ENCODE results near the gene EVC.
"Not testable (repeated sequence)": the region's sequence is repeated elsewhere in the genome, so short reads cannot be mapped to it uniquely, and the experiment has no call there.

EVC gene

GRCh38 chr4:5793514-5793913, 82.5 kb downstream of the EVC start:
- DNase-seq = no peak

GRCh38 chr4:5795580-5795979, 84.6 kb downstream of the EVC start:
- no peak for DNase-seq

GRCh38 chr4:5796976-5797375, 86.0 kb downstream of the EVC start:
- no peak for DNase-seq

DNA sequence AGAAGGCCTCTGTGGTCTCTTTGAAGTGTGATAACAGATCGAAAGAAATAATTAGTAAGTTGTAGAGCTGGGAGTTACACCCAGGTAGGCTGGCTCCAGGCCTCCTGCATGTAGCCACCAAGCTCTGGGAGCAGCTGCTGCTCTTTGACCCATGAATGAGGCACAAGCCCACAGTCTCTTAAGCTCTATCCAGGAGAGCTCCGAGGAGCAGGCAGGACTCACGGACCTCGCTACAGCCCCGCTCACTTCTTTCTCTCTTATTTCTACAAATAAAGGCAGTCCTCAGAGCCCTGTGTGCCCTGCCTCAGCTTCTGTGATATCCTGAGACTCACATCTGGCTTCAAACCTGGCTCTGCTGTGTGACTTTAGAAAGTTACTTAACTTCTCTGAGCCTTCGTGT, 86.9 kb downstream of the EVC start:
- DNase-seq = no peak

- no peak for DNase-seq
Measured at GRCh38 chr4:5798462-5798861, 87.5 kb downstream of the EVC start.

GRCh38 chr4:5798946-5799345, 87.9 kb downstream of the EVC start:
- no peak for DNase-seq

DNA sequence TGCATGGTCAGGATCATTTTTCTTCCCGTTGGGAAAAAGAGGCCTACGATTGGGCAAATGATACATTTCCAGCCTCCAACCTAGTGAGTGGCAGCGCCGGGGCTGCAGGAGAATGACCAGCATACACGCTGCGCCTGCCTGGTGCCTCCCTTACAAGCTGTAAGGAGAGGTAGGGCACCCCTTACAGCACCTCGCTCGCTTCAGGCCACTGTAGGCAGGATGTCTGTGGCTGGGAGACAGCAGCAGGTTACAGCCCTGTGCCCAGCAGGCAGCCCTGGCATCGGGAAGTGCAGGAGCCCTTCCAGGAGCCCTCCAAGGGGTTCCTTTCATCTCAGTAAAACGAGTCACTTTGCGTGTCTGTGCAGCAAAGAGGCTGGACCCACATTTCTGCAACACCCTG, 88.4 kb downstream of the EVC start:
- DNase-seq = no peak

GRCh38 chr4:5800496-5800895, 89.5 kb downstream of the EVC start:
- no peak for DNase-seq

- DNase-seq = no peak
Measured at GRCh38 chr4:5801696-5802095, 90.7 kb downstream of the EVC start.

GRCh38 chr4:5802565-5802964, 91.6 kb downstream of the EVC start:
- no peak for DNase-seq

GRCh38 chr4:5804656-5805055, 93.7 kb downstream of the EVC start:
- DNase-seq = no peak

DNA sequence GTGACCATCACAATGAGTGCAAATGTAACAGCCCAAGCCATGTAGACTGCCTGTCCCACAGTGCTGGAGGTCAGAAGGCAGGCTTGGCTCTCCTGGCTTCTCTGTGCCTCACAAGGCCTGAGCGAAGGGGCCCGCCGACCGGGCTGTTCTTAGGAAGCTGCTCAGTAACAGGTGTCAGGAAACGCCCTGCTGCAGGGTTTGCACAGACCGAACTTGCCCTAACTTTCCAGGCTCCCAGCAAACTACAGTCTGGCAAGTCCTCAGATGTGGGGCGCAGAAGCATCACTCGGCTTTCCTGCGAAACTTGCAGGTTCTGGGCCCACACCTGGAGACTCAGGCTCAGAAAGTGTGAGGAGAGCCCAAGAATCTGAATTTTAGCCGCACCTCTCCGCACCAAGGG, 94.3 kb downstream of the EVC start:
- DNase-seq = no peak

GRCh38 chr4:5808081-5808741, 97.2 kb downstream of the EVC start:
- no peak for DNase-seq

DNA sequence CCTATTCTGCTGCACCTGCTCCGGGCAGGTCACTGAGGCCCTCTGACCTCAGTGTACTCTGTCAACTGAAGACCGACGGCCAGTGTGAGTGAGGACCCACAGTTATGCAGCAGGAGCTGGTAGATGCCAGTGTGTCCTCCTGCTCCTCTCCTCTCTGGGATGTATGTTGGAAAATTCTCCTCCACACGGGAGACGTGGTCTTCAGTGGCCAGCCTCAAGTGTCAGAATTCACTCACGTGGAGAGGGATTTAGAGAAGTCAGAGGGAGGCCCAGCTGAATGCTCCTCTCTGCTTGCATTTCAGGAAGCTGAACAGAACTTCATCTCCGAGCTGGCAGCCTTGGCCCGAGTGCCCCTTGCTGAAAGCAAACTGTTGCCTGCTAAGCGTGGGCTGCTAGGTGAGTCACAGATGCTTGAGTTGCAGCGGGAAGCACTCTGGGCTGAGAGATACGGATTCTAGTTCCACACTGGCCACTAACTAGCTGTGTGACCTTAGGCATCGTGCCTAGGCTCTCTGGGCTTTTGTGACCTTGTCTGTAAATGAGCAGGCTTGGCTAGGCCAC, 98.3 kb downstream of the EVC start:
- DNase-seq = no peak

DNA sequence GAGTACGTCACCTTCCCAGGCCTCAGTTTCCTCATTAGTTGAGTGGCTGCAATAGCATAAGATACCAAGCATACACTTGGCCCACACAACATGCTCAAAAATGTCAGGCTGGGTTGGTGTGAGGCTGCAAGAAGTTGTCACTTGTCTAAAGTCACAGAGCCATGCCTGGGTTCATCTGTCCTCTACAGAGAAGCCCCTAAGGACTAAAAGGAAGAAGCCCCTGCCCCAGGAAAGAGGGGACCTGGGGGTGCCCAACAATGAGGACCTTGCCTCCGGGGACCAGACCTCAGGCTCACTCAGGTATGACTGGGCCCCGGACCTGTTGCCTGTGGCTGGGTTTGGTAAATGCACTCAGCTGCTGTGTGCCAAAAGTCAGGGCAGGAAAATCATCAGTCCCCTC, 99.2 kb downstream of the EVC start:
- DNase-seq = no peak

DNA sequence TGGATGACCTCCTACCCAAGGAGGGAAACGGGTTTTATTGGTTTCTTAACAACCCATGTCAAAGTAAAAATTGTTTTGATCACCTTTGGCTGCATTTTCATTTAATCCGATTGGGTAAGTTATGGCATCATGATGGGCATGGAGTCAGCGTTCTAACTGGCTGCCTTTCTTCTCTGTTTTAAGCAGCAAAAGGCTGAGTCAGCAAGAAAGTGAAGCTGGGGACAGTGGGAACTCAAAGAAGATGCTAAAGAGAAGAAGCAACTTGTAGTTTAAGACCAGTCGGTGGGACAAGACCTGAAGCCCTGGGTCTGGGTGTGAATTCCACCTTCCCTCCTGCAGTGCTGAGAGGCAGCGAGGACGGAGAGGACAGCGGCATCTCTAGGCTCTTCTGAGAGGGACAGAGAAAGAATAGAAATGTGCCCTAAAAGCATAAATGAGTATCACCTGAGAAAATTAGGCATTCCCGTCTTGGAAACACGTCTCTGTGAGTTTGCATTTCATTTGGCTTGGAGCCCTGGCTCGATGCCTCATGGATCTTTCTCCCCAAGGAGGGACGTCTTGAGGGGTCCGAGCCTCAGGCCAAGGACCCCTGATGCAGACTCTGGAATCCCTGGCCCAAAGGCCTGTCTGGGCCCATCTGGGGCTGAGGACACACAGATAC, 99.9 kb downstream of the EVC start:
- no peak for DNase-seq

DNA sequence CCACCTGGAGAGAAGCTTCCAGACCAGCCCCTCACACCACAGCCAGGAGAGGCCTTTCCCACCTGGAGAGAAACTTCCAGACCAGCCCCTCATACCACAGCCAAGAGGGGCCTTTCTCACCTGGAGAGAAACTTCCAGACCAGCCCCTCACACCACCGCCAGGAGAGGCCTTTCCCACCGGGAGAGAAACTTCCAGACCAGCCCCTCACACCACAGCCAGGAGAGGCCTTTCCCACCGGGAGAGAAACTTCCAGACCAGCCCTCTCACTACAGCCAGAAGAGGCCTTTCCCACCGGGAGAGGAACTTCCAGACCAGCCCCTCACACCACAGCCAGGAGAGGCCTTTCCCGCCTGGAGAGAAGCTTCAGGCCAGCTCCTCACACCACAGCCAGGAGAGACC, 101.1 kb downstream of the EVC start:
- DNase-seq = not testable (repeated sequence)

- DNase-seq = no peak
Measured at GRCh38 chr4:5812506-5813229, 101.7 kb downstream of the EVC start.

- DNase-seq = no peak
Measured at GRCh38 chr4:5813882-5814255, 102.9 kb downstream of the EVC start.

- DNase-seq = no peak
Measured at GRCh38 chr4:5814421-5814820, 103.4 kb downstream of the EVC start.

- DNase-seq = no peak
Measured at GRCh38 chr4:5815641-5816040, 104.6 kb downstream of the EVC start.

GRCh38 chr4:5816101-5816500, 105.1 kb downstream of the EVC start:
- no peak for DNase-seq

- no peak for DNase-seq
Measured at GRCh38 chr4:5816851-5817375, 105.9 kb downstream of the EVC start.

Data from CD4-positive, alpha-beta T cell treated with Interleukin-6 for 4 hours (primary cell).